IMR-90 (cell line): ENCODE data around the gene PYY. TPM values are rescaled to one million over a fixed set of nuclear protein-coding genes. Genes with fewer than 3 reads are reported as not detected.

Experiments used
- ATAC-seq: fragments of 200-7000 bp; cut with Tn5 transposase; 2 replicates; pipeline ENCODE4 v1.9.1; 2020; ENCODE audit warnings: low read depth, mild to moderate bottlenecking, moderate library complexity
- BruUV-seq: library from RNA; stranded (reverse); fragments of 400-500 nt; replicated peaks from 2 replicates; lab custom pipeline; 2021; lab: Mats Ljungman, UMichigan
- CTCF ChIA-PET: fragments of 300-600 bp; formaldehyde crosslinking; extraction: SDS; loops from one replicate; lab custom pipeline; 2021; ENCODE audit warnings: antibody characterized with exemption; lab: Yijun Ruan, JAX
- POLR2A ChIA-PET: fragments of 300-600 bp; sonication (Branson Sonifier 250); formaldehyde crosslinking; loops from one replicate; lab custom pipeline; 2022; ENCODE audit warnings: antibody characterized with exemption; ENCODE audit not compliant: unreplicated experiment; lab: Charles Lee
- DNase-seq: peaks from one replicate; pipeline ENCODE4 v3.0.0; 2013
- H2AFZ ChIP-seq: replicated peaks from 2 replicates; pipeline ENCODE3; 2013; ENCODE audit warnings: low read length, mild to moderate bottlenecking; ENCODE audit not compliant: poor library complexity
- H2AK5ac ChIP-seq: 2 replicates; pipeline ENCODE4 v1.6.1; 2013; ENCODE audit warnings: low read depth, low read length, inconsistent platforms
- H2AK9ac ChIP-seq: replicated peaks from 2 replicates; pipeline ENCODE3; 2013; ENCODE audit warnings: mild to moderate bottlenecking, low read depth, low read length, moderate library complexity; ENCODE audit not compliant: poor library complexity
- H2BK120ac ChIP-seq: 2 replicates; pipeline ENCODE4 v1.6.1; 2013; ENCODE audit warnings: low read depth, low read length, inconsistent platforms
- H2BK15ac ChIP-seq: 3 replicates; pipeline ENCODE4 v1.6.1; 2013; ENCODE audit warnings: low read depth, low read length, inconsistent platforms
- H2BK20ac ChIP-seq: 2 replicates; pipeline ENCODE4 v1.6.1; 2013; ENCODE audit warnings: low read depth, mild to moderate bottlenecking, inconsistent platforms, low read length, moderate library complexity
- H2BK5ac ChIP-seq: 2 replicates; pipeline ENCODE4 v1.6.1; 2013; ENCODE audit warnings: mild to moderate bottlenecking, low read depth, low read length, inconsistent platforms; ENCODE audit not compliant: poor library complexity, severe bottlenecking
- H3K14ac ChIP-seq: replicated peaks from 2 replicates; pipeline ENCODE4 v1.6.1; 2013; ENCODE audit warnings: low read depth, low read length, inconsistent platforms
- H3K18ac ChIP-seq: 2 replicates; pipeline ENCODE4 v1.6.1; 2013; ENCODE audit warnings: low read depth, low read length, control low read depth
- H3K23ac ChIP-seq: 2 replicates; pipeline ENCODE4 v1.6.1; 2013; ENCODE audit warnings: low read depth, low read length, inconsistent platforms
- H3K27ac ChIP-seq: 2 replicates; pipeline ENCODE4 v1.5.1; 2013; ENCODE audit warnings: mild to moderate bottlenecking, control low read depth, low read length; ENCODE audit not compliant: insufficient read depth
- H3K27me3 ChIP-seq: 2 replicates; pipeline ENCODE4 v1.6.1; 2013; ENCODE audit warnings: low read length; ENCODE audit not compliant: control insufficient read depth, insufficient read depth
- H3K36me3 ChIP-seq: 2 replicates; pipeline ENCODE4 v1.6.1; 2013; ENCODE audit warnings: low read length, mixed read lengths; ENCODE audit not compliant: control insufficient read depth, insufficient read depth
- H3K4ac ChIP-seq: 2 replicates; pipeline ENCODE4 v1.6.1; 2013; ENCODE audit warnings: low read depth, low read length, inconsistent platforms
- H3K4me1 ChIP-seq: 2 replicates; pipeline ENCODE4 v1.6.1; 2013; ENCODE audit warnings: low read length, mixed read lengths; ENCODE audit not compliant: control insufficient read depth, insufficient read depth
- H3K4me2 ChIP-seq: 2 replicates; pipeline ENCODE4 v1.6.1; 2013; ENCODE audit warnings: low read depth, mild to moderate bottlenecking, control low read depth, low read length, moderate library complexity
- H3K4me3 ChIP-seq: 2 replicates; pipeline ENCODE4 v1.5.1; 2013; ENCODE audit warnings: low read depth, mild to moderate bottlenecking, control low read depth, low read length, moderate library complexity; ENCODE audit not compliant: insufficient read depth
- H3K56ac ChIP-seq: 2 replicates; pipeline ENCODE4 v1.6.1; 2013; ENCODE audit warnings: low read length, inconsistent platforms; ENCODE audit not compliant: insufficient read depth; ENCODE audit errors: extremely low read depth
- H3K79me1 ChIP-seq, 2 experiments: 2 replicates each; pipeline ENCODE4 v1.6.1; 2013; ENCODE audit warnings: low read length in 2 of 2, inconsistent platforms in 1 of 2, low read depth in 1 of 2
- H3K9ac ChIP-seq: 2 replicates; pipeline ENCODE4 v1.6.1; 2013; ENCODE audit warnings: low read depth, low read length, control low read depth
- H3K9me1 ChIP-seq: 2 replicates; pipeline ENCODE4 v1.6.1; 2013; ENCODE audit warnings: low read length, inconsistent platforms; ENCODE audit not compliant: insufficient read depth
- H3K9me3 ChIP-seq: 2 replicates; pipeline ENCODE4 v1.6.1; 2013; ENCODE audit warnings: low read length; ENCODE audit not compliant: control insufficient read depth, insufficient read depth
- H4K20me1 ChIP-seq: 2 replicates; pipeline ENCODE4 v1.6.1; 2013; ENCODE audit warnings: low read length, inconsistent platforms; ENCODE audit not compliant: insufficient read depth
- H4K5ac ChIP-seq: 2 replicates; pipeline ENCODE4 v1.6.1; 2013; ENCODE audit warnings: mild to moderate bottlenecking, low read depth, low read length, control low read depth
- H4K8ac ChIP-seq, 2 experiments: 2 replicates each; pipeline ENCODE4 v1.6.1; 2013; ENCODE audit warnings: low read depth in 2 of 2, low read length in 2 of 2, control low read depth in 1 of 2, inconsistent platforms in 1 of 2
- H4K91ac ChIP-seq: 2 replicates; pipeline ENCODE4 v1.6.1; 2013; ENCODE audit warnings: low read depth, low read length, inconsistent platforms; ENCODE audit not compliant: insufficient read depth
- BHLHE40 ChIP-seq: fragments of 150-350 bp; IDR thresholded peaks from 2 replicates; pipeline ENCODE4 v1.6.1; 2016; ENCODE audit warnings: mild to moderate bottlenecking, low read depth, low read length
- CEBPB ChIP-seq: IDR thresholded peaks from 2 replicates; pipeline ENCODE4 v1.6.1; 2012; ENCODE audit warnings: low read depth, low read length, improper control_type of control experiment
- MAFK ChIP-seq: IDR thresholded peaks from 2 replicates; pipeline ENCODE4 v1.6.1; 2012; ENCODE audit warnings: low read depth, low read length, improper control_type of control experiment
- MAZ ChIP-seq: IDR thresholded peaks from 2 replicates; pipeline ENCODE4 v1.6.1; 2012; ENCODE audit warnings: low read depth, mild to moderate bottlenecking, low read length, improper control_type of control experiment, moderate library complexity, borderline replicate concordance
- RCOR1 ChIP-seq: IDR thresholded peaks from 2 replicates; pipeline ENCODE4 v1.6.1; 2012; ENCODE audit warnings: mild to moderate bottlenecking, low read length, improper control_type of control experiment; ENCODE audit not compliant: insufficient replicate concordance
- WGBS, 2 experiments: methylation state at CpG; one replicate each; pipeline versions ENCODE4 v1.1.5 to v1.1.7; 2013; ENCODE audit warnings: missing lambda C conversion rate in 2 of 2; ENCODE audit not compliant: insufficient read length in 1 of 2; ENCODE audit errors: extremely low coverage in 2 of 2; 5-methylcytosine and 5-hydroxymethylcytosine counted together
- dilution Hi-C: fragments of 300-500 bp; cut with HindIII; formaldehyde crosslinking; loops from one replicate; pipeline ENCODE4 v1.14.3; 2018; ENCODE audit warnings: low sequenced_read_pairs; ENCODE audit not compliant: unreplicated experiment
- in situ Hi-C: fragments of 300-500 bp; cut with MboI; formaldehyde crosslinking; loops from 3 replicates; pipeline ENCODE4 v1.14.3; 2019; ENCODE audit warnings: low sequenced_read_pairs, inconsistent platforms, mixed read lengths
- intact Hi-C: fragments of 100-400 bp; cut with micrococcal nuclease; formaldehyde crosslinking; loops from 2 replicates; pipeline ENCODE4 v1.10.0; 2022
- polyA plus RNA-seq, 3 experiments: library from polyadenylated mRNA; depleted of rRNA; stranded (reverse); fragments of >200 nt; gene quantifications; 2 replicates each; pipeline ENCODE4 v1.2.3, GENCODE V29; 2012; ENCODE audit warnings: low replicate concordance in 1 of 3
- total RNA-seq: library from RNA; depleted of rRNA; stranded (reverse); fragments of >200 nt; gene quantifications from 2 replicates; pipeline ENCODE4 v1.2.3, GENCODE V29; 2012
- TF ChIP-seq, protein P1 (sequence below): fragments of 150-350 bp; IDR thresholded peaks from 2 replicates; pipeline ENCODE4 v1.6.1; 2017; ENCODE audit warnings: mild to moderate bottlenecking, antibody characterized with exemption, low read length, low read depth

Gene PYY
- total and polyA plus RNA-seq, 2 of the 4 experiments (the other 2 are of a cell fraction) = not detected

DNA sequence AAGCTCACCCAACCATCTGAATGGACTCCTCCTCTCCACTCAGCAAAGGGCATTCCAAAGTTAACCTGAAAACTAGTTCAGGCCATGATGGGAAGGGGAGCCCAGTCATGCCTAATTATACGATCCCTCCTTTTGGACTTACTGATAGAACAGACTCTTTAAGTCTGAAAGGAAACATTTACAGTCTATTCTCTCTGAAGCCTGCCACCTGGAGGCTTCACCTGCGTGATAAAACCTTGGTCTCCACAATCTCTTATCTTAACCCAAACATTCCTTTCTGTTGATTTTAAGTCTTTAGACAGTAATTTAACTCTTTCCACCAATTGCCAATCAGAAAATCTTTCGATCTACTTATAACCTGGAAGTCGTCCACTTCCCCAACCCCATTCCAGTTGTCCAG, 37.4 kb downstream of the PYY start:
- no peaks in the 10 kb centered on the region for H3K9me3 ChIP-seq
- H4K8ac ChIP-seq = no peak overlapping the region
- ATAC-seq = no peak
- H3K4me3 ChIP-seq = no peak overlapping the region
- CTCF ChIA-PET = no interaction called here
- H3K56ac ChIP-seq = no peak overlapping the region
- no peak overlapping the region for H4K91ac ChIP-seq
- H2AK9ac ChIP-seq = no peak overlapping the region
- H3K4me1 ChIP-seq = no peaks in the 10 kb centered on the region
- no peak overlapping the region for H2BK120ac ChIP-seq
- in situ Hi-C loops (no loop called here), dilution Hi-C loops (no loop called here), intact Hi-C loops (no loop called here)
- BruUV-seq = no TSS peak
- H3K9me1 ChIP-seq = peaks cover 3% of the 10 kb centered on the region; the same call in 1 of the 2 replicates
- H3K36me3 ChIP-seq = no peaks in the 10 kb centered on the region
- no peak for DNase-seq
- H4K5ac ChIP-seq = no peak overlapping the region
- no peak overlapping the region for H2AFZ ChIP-seq
- no peak overlapping the region for H2BK5ac ChIP-seq
- peaks cover 72% of the 10 kb centered on the region for H3K27me3 ChIP-seq
- no peak overlapping the region for H2BK20ac ChIP-seq
- no peak overlapping the region for H2BK15ac ChIP-seq
- no CpG with 5 or more reads among the region's 4 CpGs for WGBS, 2 experiments
- no peak overlapping the region for H3K4ac ChIP-seq
- H3K27ac ChIP-seq = no peak overlapping the region
- no peak overlapping the region for H2AK5ac ChIP-seq
- no peak overlapping the region for H3K14ac ChIP-seq
- POLR2A ChIA-PET = no interaction called here
- H4K20me1 ChIP-seq = no peaks in the 10 kb centered on the region
- no peaks in the 10 kb centered on the region for H3K79me1 ChIP-seq
- no peak for TF ChIP-seq RCOR1
- no peak for TF ChIP-seq MAFK
- no peak for TF ChIP-seq MAZ
- TF ChIP-seq, protein P1, sequence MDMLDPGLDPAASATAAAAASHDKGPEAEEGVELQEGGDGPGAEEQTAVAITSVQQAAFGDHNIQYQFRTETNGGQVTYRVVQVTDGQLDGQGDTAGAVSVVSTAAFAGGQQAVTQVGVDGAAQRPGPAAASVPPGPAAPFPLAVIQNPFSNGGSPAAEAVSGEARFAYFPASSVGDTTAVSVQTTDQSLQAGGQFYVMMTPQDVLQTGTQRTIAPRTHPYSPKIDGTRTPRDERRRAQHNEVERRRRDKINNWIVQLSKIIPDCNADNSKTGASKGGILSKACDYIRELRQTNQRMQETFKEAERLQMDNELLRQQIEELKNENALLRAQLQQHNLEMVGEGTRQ = no peak
- no peak for TF ChIP-seq BHLHE40
- TF ChIP-seq CEBPB = no peak
- H3K9ac ChIP-seq = no peak overlapping the region
- H3K23ac ChIP-seq = no peak overlapping the region
- no peak overlapping the region for H3K4me2 ChIP-seq
- no peak overlapping the region for H3K18ac ChIP-seq
